GM12872 (cell line): ENCODE results near the gene MYEOV.

Experiments used
- TF ChIP-seq, protein P1 (sequence below): IDR thresholded peaks from 3 replicates; pipeline ENCODE4 v1.5.1; 2011; ENCODE audit warnings: low read depth, mild to moderate bottlenecking, low read length, moderate library complexity; ENCODE audit not compliant: insufficient read depth

The MYEOV gene

DNA sequence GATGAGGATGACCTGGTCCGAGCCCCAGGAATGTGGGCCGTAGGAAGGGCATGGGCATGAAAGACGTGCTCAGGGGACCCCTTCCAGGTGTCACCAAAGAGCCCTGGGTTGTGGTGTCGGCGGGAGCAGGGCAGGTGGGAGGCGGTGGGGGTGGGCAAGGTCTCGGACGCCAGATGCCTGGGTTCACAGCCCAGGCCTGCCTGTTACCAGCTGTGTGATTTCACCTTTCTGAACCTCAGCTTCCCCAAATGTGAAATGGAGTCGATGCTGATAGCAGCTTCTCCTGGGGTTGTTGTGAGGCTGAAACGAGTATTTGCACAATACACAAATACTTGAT lies 42.9 kb upstream of the MYEOV start:
- TF ChIP-seq, protein P1, sequence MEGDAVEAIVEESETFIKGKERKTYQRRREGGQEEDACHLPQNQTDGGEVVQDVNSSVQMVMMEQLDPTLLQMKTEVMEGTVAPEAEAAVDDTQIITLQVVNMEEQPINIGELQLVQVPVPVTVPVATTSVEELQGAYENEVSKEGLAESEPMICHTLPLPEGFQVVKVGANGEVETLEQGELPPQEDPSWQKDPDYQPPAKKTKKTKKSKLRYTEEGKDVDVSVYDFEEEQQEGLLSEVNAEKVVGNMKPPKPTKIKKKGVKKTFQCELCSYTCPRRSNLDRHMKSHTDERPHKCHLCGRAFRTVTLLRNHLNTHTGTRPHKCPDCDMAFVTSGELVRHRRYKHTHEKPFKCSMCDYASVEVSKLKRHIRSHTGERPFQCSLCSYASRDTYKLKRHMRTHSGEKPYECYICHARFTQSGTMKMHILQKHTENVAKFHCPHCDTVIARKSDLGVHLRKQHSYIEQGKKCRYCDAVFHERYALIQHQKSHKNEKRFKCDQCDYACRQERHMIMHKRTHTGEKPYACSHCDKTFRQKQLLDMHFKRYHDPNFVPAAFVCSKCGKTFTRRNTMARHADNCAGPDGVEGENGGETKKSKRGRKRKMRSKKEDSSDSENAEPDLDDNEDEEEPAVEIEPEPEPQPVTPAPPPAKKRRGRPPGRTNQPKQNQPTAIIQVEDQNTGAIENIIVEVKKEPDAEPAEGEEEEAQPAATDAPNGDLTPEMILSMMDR: no peak

DNA sequence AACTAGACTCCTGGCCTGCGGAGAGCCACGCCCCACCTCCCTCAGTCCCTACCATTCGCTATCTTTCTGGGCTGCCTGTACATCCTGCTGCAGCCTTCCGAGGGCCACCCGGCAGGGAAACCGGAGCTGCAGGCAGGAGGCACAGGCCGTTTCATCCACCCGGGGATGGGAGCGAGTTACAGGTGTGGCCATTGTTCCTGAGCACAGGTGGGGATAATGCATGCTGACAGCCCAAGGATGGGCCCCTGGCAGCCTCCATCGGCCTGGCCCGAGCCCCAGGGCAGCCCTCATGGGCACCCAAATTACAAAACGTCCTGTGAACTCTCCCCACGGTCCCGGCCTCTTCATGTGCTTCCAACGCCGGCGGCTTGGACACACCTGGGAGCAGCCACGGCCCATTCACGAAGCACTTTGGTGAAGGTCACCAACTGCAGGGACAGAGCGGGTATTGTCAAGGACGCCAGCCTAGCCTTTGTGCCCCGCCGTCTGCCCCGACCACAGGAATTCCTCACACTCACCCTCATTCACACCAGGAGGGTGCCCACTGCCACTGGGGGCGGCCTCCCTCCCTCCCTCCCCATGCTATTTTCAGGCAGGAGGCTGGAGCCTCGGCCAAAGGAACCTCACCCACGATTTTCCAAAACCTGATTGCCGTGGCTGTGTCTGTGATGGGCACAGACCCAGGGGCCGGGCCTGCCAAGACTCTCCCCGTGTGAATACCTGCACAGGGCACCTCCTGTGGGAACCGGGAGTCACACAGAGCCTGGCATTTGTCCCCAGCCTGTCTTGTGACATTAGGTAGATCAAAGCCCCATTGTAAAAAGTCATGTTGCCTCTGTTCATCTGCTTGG lies 42.1 kb upstream of the MYEOV start:
- TF ChIP-seq, protein P1: no peak

DNA sequence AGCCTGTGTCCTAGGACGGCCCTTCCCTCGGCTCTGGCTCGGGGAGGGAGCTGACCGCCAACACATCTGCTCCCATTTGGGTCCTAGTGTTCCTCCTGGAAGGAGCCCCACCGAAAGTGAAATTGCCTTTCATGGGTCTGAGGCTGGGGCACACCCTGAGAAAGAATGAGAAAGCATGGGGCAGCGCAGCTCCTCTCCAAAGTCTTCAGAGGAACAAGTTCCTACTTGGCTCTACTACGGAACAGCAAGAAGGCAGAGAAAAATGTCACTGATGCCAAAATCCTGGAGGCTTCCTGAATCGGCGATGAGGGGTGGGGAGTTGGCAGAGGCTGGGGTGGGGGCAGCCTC lies 41.5 kb upstream of the MYEOV start:
- TF ChIP-seq, protein P1: no peak

DNA sequence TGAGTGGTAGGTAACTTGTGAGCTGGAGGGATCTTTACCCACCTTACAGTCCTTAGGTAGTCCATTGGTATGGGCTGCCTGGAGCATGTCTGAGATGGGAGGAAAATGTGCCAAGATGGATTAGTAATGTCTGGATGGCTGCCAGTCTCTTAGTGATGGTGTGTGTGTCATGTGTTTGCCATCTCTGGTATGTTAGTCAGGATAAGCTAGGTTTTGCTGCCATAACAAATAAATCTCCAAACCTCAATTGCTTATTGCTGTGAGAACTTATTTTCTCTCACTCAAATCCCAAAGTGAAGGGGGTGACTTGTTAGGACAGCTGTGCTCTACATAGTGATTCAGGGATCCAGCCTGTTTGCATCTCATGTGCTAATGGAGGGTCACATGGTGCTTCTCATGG lies 40.9 kb upstream of the MYEOV start:
- TF ChIP-seq, protein P1: no peak

DNA sequence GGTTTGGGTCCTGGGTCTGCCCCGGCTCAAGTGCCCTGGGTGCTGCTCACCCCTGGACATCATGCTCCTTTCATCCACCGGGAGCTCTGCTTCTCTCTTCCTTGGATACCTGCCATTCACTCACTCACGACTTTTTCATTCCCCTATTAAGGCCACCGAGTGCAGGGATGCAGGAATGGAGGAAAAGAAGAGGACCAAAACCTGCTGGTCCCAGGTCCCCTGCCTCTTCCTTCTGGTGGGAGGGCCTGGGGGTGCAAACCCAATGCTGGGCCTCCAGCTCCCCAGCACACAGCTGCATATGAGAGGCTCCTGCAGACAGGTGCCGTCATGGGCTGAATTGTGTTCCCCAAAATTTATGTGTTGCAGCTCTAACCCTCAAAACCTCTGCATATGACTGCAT lies 36.8 kb upstream of the MYEOV start:
- TF ChIP-seq, protein P1: no peak

DNA sequence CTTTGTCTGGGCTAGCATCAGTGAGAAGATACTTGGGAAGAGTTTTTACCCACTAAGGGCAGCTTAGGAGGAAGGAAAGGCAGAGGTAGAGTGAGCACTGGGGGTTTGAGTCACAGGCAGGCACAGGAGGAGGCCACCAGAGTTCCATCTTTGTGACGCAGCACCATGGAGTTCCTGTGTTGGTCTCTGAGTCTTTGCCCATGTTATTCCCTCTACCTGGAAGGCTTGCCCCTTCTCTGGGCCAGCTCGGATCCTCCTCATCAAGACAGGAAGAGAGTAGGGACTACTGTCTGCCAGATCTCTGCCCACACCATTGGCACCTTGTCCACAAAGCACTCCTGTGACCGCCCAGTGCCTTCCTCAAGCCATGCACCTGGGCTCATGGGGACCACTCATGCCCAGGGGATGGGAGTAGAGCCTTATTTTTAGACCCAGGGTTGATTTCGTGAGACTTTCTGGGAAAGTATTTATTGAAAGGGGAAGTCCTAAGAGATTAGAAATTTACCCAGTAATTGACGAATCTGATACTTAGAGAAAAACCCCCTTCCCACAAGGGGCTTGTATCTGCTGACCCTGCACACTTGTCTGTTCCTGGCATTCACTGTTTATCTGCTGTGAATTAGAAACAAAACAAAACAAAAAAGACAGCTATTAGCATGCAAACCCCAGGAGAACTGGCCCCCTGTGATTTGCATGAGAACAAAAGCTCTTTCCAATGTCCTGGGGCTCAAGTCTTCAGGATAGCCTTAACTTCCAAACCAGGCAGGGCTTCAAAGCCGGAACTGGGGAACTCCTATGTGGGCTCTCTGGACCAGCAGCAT lies 35.9 kb upstream of the MYEOV start:
- TF ChIP-seq, protein P1: no peak

DNA sequence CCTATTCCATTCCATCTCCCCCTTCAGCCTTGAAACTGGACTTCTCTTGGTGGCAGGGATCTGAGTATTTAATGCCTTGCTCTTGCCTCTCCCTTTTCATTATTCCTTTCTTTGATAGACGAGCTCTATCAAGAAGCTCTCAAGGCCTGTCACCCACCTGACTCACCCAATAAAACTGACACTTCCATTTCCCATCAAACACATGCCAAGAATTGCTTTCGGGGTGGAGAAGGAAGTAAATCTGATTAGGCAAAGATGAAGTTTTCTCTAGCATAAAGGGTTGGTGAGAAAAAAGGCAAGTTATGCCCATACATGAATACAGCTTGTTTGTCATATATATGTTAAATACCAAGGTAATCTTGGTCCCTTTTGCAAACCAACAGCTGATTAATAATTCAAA lies 34.9 kb upstream of the MYEOV start:
- TF ChIP-seq, protein P1: no peak
